HUES48 (cell line): ENCODE measurements around the gene ZFP57.

ENCODE experiments used
- H3K27ac ChIP-seq: one replicate; pipeline ENCODE4 v1.7.0; 2013; ENCODE audit warnings: low read depth, low read length, inconsistent platforms
- H3K27me3 ChIP-seq: 2 replicates; pipeline ENCODE4 v1.6.1; 2013; ENCODE audit warnings: mild to moderate bottlenecking, low read length; ENCODE audit not compliant: control insufficient read depth, insufficient read depth
- H3K36me3 ChIP-seq: 2 replicates; pipeline ENCODE4 v1.6.1; 2013; ENCODE audit warnings: low read length; ENCODE audit not compliant: control insufficient read depth, insufficient read depth
- H3K4me1 ChIP-seq: 2 replicates; pipeline ENCODE4 v1.6.1; 2013; ENCODE audit warnings: mild to moderate bottlenecking, low read length; ENCODE audit not compliant: control insufficient read depth, insufficient read depth
- H3K4me3 ChIP-seq: 2 replicates; pipeline ENCODE4 v1.5.1; 2013; ENCODE audit warnings: mild to moderate bottlenecking, low read depth, low read length
- H3K9ac ChIP-seq: 2 replicates; pipeline ENCODE4 v1.6.1; 2013; ENCODE audit warnings: mild to moderate bottlenecking, low read depth, low read length, moderate library complexity
- H3K9me3 ChIP-seq: 2 replicates; pipeline ENCODE4 v1.6.1; 2013; ENCODE audit warnings: low read length; ENCODE audit not compliant: control insufficient read depth, insufficient read depth

Gene ZFP57

DNA sequence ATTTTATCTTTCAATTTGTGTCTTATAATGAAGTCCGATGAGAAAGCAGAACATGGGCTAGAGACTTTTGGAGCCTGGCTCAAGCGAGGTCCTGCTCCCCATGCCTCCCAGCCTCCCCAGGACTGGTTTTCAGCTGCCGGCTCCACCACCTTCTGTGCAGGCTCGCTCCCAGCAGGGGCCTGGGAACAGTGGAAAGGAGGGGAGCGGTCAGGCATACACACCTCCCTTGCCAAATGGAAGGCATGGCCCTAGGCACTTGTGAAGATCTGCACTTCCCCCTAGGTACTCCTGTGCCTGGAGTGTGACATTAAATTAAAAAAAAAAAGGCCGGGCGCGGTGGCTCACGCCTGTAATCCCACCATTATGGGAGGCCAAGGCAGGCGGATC is 28.8 kb downstream of the ZFP57 start:
- H3K9me3 ChIP-seq, result no peaks in the 10 kb centered on the region

GRCh38 chr6:29651413-29652197 is 29.3 kb downstream of the ZFP57 start:
- no peaks in the 10 kb centered on the region for H3K9me3 ChIP-seq
- H3K4me3 ChIP-seq, result no peak overlapping the region
- H3K27ac ChIP-seq, result peak overlapping the region; percentile 15
- H3K27me3 ChIP-seq, result no peaks in the 10 kb centered on the region
- H3K9ac ChIP-seq, result no peak overlapping the region
- H3K36me3 ChIP-seq, result no peaks in the 10 kb centered on the region
- H3K4me1 ChIP-seq, result peaks cover 30% of the 10 kb centered on the region

More for the DNA sequence above, 28.8 kb downstream of the ZFP57 start:
- H3K27me3 ChIP-seq, result no peaks in the 10 kb centered on the region
- H3K9ac ChIP-seq, result no peak overlapping the region
- H3K4me3 ChIP-seq, result no peak overlapping the region
- peaks cover 33% of the 10 kb centered on the region for H3K4me1 ChIP-seq
- H3K27ac ChIP-seq, result peak overlapping the region; percentile 15
- no peaks in the 10 kb centered on the region for H3K36me3 ChIP-seq

- peak overlapping the region; percentile 80 for H3K27ac ChIP-seq
- no peaks in the 10 kb centered on the region for H3K36me3 ChIP-seq
- H3K9ac ChIP-seq, result no peak overlapping the region; the same call in 1 of the 2 replicates
- H3K27me3 ChIP-seq, result no peaks in the 10 kb centered on the region
- peak overlapping the region; percentile 56 for H3K4me3 ChIP-seq
- H3K9me3 ChIP-seq, result no peaks in the 10 kb centered on the region
- peaks cover 24% of the 10 kb centered on the region for H3K4me1 ChIP-seq
Observed at GRCh38 chr6:29649701-29650673, 31.0 kb downstream of the ZFP57 start.

DNA sequence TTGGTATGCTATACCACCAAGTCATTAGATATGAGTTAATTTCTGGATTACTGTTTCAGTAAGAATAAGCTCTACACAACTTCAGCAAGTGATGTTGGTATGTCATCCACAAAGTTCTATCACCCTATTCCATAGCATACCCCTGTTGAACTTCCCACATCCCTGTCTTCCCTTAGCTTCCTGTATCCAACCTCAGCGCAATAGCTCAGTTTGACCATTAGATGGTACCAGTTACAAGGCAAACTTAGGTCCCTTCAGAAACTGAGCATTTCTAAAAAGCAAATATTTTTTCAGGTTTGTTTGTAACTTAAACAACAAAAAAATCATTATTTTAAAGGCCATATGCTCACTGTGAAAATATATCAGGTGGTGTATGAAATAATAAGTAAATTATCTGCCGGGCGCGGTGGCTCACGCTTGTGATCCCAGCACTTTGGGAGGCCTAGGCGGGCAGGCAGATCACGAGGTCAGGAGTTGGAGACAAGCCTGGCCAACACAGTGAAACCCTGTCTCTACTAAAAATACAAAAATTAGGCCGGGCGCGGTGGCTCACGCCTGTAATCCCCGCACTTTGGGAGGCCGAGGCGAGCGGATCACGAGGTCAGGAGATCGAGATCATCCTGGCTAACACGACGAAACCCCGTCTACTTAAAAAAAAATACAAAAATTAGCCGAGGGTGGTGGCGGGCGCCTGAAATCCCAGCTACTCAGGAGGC is 32.9 kb downstream of the ZFP57 start:
- H3K36me3 ChIP-seq, result no peaks in the 10 kb centered on the region
- H3K9me3 ChIP-seq, result no peaks in the 10 kb centered on the region
- no peak overlapping the region for H3K4me3 ChIP-seq
- H3K4me1 ChIP-seq, result peaks cover 24% of the 10 kb centered on the region
- H3K9ac ChIP-seq, result no peak overlapping the region
- no peaks in the 10 kb centered on the region for H3K27me3 ChIP-seq
- no peak overlapping the region for H3K27ac ChIP-seq

DNA sequence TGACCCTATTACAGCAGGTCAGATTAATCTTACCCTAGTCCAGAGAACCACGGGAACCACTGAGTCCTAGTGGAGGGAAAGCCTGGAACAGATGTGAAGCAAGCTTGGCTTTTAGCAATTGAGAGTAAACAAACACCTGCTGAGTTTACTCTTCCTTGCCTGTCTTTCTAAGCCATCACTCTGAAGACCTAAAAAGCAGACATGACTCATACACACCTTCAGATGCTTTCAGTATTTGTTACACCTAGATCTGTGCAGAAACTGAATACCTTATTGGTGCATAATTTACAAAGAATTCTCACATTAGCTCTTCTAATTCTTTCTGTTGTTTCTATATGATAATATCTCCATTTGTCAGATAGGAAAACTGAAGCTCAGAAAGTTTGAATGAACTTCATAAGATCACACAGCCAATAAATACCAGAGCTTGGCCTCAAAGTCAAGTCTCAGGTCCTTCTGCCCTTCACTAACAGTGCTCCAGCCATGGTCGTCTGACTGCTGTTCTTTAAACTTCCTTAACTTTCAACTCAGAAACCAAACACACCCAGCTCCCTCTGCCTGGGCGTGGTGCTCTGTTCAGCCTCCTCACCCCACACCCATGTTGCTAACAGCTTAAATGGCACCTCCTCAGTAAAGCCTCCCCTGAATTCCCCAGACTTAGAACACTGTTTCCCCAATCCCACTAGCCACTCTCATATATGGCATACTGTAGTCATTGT is 39.4 kb downstream of the ZFP57 start:
- H3K9me3 ChIP-seq, result no peaks in the 10 kb centered on the region
- H3K27ac ChIP-seq, result peak overlapping the region; percentile 18
- no peaks in the 10 kb centered on the region for H3K27me3 ChIP-seq
- no peak overlapping the region for H3K4me3 ChIP-seq
- H3K4me1 ChIP-seq, result peaks cover 17% of the 10 kb centered on the region
- H3K36me3 ChIP-seq, result no peaks in the 10 kb centered on the region
- no peak overlapping the region for H3K9ac ChIP-seq

- Histone ChIP-seq H3K9ac (no peak overlapping the region), H3K9me3 (no peaks in the 10 kb centered on the region), H3K27me3 (no peaks in the 10 kb centered on the region), H3K27ac (no peak overlapping the region), H3K4me3 (no peak overlapping the region), H3K4me1 (peaks cover 31% of the 10 kb centered on the region), H3K36me3 (no peaks in the 10 kb centered on the region)
Observed at GRCh38 chr6:29637247-29637646, 43.7 kb downstream of the ZFP57 start.

GRCh38 chr6:29633534-29633905 is 47.4 kb downstream of the ZFP57 start:
- Histone ChIP-seq H3K27ac (peak overlapping the region; percentile 83), H3K9ac (peak overlapping the region; percentile 71)

DNA sequence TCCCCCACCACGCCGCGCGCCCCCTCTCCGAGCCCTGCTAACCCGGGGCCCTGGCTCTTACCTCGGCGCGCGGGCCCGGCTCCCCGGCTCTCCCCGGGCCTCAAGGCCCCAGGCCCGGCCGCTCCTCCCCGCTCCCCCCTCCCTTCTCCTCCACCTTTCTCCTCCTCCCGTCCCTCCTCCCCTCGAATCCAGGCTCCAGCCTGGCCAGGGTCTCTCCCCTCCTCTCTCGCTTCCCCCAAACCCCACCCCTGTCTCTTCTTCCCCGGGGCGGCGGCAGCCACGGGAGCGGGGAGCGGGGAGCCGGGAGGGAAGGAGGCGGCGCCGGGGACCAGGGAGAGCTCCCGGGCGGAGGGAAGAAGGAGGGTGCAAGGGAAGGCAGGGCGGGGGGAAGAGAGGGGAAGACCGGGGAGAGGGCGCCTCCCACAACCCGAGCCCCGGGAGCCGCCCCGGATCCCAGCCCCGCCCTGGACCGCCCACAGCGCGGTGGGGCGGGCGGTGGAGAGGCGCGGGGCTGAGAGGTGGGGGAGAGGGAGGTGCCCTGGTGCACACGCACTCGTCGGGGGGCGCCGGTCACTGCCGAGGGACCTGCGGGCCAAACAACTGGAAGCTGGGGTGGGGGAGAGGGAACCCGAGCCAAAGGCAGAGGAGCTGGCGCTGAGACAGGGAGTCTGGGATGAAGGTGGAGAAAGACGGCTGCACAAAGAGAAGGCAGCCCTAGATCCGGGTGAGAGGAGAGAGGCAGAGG is 48.0 kb downstream of the ZFP57 start, which contains the start of gene GABBR1:
Gene GABBR1 (minus strand): TSS at position 395 of the 745 bp plus-strand sequence. CDS start 798 bp downstream, outside the sequence.
- Histone ChIP-seq H3K36me3 (no peaks in the 10 kb centered on the region), H3K27ac (peak within 1 kb of the TSS; percentile 83), H3K4me3 (peak within 1 kb of the TSS; percentile 90), H3K4me1 (peaks cover 39% of the 10 kb centered on the region), H3K9me3 (no peaks in the 10 kb centered on the region), H3K9ac (peak within 1 kb of the TSS; percentile 71), H3K27me3 (no peaks in the 10 kb centered on the region)

More at GRCh38 chr6:29633534-29633905, 47.4 kb downstream of the ZFP57 start:
- Histone ChIP-seq H3K4me3 (peak overlapping the region; percentile 90), H3K36me3 (no peaks in the 10 kb centered on the region), H3K9me3 (no peaks in the 10 kb centered on the region), H3K27me3 (no peaks in the 10 kb centered on the region), H3K4me1 (peaks cover 39% of the 10 kb centered on the region)

- Histone ChIP-seq H3K27me3 (no peaks in the 10 kb centered on the region), H3K4me1 (peaks cover 39% of the 10 kb centered on the region), H3K27ac (peak overlapping the region; percentile 83), H3K9me3 (no peaks in the 10 kb centered on the region), H3K4me3 (peak overlapping the region; percentile 90), H3K36me3 (no peaks in the 10 kb centered on the region), H3K9ac (0 out of 2 replicates have a peak overlapping the region, but pooled peaks have one; percentile 27)
Observed at GRCh38 chr6:29631860-29632731, 48.9 kb downstream of the ZFP57 start.
